ENCODE results near the gene TRA2A. TPM values are rescaled to one million over a fixed set of nuclear protein-coding genes. Genes with fewer than 3 reads are reported as not detected.

The TRA2A gene
- total RNA-seq, 3 donors from 2014 or later (not counting 1 experiment from before 2014, with no cell fraction given): 269 to 385 (median 324) TPM

DNA sequence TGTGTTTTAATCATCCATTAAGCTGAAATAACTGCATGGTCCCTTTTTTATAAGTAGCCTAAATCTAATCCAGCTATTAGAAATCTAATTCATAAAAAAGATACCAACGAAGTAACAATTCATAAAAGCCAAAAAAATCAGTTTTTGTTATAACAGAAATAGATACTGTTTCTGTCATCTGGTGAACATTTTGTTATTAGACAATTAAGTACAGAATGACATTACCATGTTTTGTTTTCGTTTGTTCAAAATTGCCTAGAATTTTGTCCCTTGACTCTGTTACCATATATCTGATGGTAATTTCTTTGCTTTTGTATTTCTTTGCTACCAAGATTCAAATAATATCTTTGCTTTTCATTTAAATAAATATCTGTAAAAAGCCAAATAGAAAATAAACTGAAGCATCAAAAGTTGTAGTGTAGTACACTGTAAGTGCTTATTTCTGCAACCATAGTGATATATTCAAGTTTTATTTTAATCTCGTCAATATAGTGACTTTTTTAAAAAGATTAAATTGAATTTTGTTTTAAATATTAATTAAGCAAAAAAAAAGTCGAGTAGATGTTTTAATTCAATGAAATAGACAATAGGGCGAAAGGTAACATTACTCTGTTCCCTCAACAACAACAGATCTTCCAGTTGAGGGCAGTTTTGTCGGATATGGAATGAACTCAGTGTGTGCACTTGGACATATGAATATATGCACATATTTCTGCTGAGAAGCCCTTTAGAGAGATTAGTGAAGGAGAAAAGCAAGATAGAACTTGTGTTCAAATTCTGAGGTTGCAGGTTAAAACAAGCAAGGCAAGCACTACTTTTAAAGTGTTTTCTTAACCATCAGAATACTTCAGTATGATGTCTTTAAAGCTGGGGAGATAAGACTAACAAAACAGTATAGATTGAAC, 53.6 kb downstream of the TRA2A start:
- WGBS (ENCODE audit: insufficient coverage): 100% methylated on average over 1 of the region's 6 CpGs
- Histone ChIP-seq H3K27ac (ENCODE audit: low read length) (no peak overlapping the region), H3K36me3 (ENCODE audit: control insufficient read depth, insufficient read depth, low read length) (no peaks in the 10 kb centered on the region), H3K4me1 (ENCODE audit: control insufficient read depth, insufficient read depth, low read length) (peaks cover 14% of the 10 kb centered on the region), H3K9me3 (ENCODE audit: control insufficient read depth, insufficient read depth, low read length) (peaks cover 13% of the 10 kb centered on the region), H3K4me3 (ENCODE audit: low read length) (no peak overlapping the region), H3K27me3 (ENCODE audit: control insufficient read depth, insufficient read depth, low read length) (peaks cover 56% of the 10 kb centered on the region)
- H3K36me3 Mint-ChIP-seq: no peaks in the 10 kb centered on the region
- no peak for TF ChIP-seq CTCF (IDR thresholded peaks at IDR 0.05)
- peaks cover 48 to 64% of the 10 kb centered on the region in 2 donors for H3K27me3 Mint-ChIP-seq (ENCODE audit: low read depth in 2 of 2)
- no peak for DNase-seq
- no peak for ATAC-seq
- no peaks in the 10 kb centered on the region for H3K9me3 Mint-ChIP-seq
- no peak overlapping the region for H3K27ac Mint-ChIP-seq
- H3K4me1 Mint-ChIP-seq: peaks cover 7 to 12% of the 10 kb centered on the region in 2 donors
- H3K4me3 Mint-ChIP-seq: no peak overlapping the region
- intact Hi-C loops (cut with micrococcal nuclease): no loop called here

- Histone ChIP-seq H3K27ac (ENCODE audit: low read length) (no peak overlapping the region), H3K4me1 (ENCODE audit: control insufficient read depth, insufficient read depth, low read length) (peaks cover 14% of the 10 kb centered on the region), H3K9me3 (ENCODE audit: control insufficient read depth, insufficient read depth, low read length) (peaks cover 13% of the 10 kb centered on the region), H3K4me3 (ENCODE audit: low read length) (no peak overlapping the region), H3K27me3 (ENCODE audit: control insufficient read depth, insufficient read depth, low read length) (peaks cover 67% of the 10 kb centered on the region), H3K36me3 (ENCODE audit: control insufficient read depth, insufficient read depth, low read length) (no peaks in the 10 kb centered on the region)
- H3K4me1 Mint-ChIP-seq: peaks cover 7 to 12% of the 10 kb centered on the region in 2 donors
- H3K4me3 Mint-ChIP-seq: no peak overlapping the region
- ATAC-seq (no peak), DNase-seq (no peak)
- H3K36me3 Mint-ChIP-seq: no peaks in the 10 kb centered on the region
- no CpG with 5 or more reads among the region's 1 CpG for WGBS (ENCODE audit: insufficient coverage)
- H3K27me3 Mint-ChIP-seq (ENCODE audit: low read depth in 2 of 2): peaks cover 52 to 70% of the 10 kb centered on the region in 2 donors
- no peak for TF ChIP-seq CTCF (IDR thresholded peaks at IDR 0.05)
- no peaks in the 10 kb centered on the region for H3K9me3 Mint-ChIP-seq
- no peak overlapping the region for H3K27ac Mint-ChIP-seq
- intact Hi-C loops (cut with micrococcal nuclease): no loop called here
Measured at GRCh38 chr7:23477157-23477499, 54.7 kb downstream of the TRA2A start.

DNA sequence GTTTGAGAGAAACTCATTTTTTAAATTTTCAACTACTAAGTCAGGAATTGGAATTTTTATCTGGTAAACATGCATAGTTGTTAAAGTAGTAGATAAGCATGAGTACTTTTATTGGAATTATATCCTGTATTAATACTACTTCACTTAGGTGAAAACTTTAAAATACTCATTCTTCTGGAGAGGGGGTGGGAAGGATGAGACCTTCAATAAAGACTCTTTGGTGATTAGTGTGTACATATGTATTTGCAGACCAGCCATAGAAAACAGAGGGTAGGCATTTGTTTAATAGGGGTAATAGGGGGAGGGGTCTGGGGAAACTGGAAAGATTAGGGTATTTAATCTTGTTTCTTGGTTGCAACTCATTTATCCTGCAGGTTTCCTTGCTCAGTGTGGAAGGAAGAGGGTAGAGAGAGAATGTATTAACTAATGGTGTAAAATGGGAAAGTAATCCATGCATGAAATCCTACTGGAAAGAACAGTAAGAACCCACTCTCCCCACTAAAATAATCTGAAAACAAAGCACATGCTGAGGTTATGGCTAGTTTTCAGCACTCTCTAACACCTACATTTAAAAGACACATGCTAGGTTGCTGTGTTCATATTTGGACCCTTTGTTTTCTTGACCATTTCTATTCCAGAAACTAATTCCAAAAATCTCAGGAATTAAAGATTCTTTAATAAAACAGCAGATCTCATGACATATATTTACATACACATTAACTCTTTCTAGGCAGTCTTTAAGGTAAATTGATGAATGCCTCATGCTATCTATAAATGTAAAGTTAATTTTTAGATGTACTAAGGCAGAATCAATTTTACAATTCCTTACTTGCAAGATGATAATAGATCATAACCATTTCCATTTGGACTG, 55.3 kb downstream of the TRA2A start:
- no peak overlapping the region for H3K4me3 ChIP-seq (ENCODE audit: low read length)
- no peak overlapping the region for H3K4me3 Mint-ChIP-seq
- peaks cover 9 to 14% of the 10 kb centered on the region in 2 donors for H3K4me1 Mint-ChIP-seq
- H3K4me1 ChIP-seq (ENCODE audit: control insufficient read depth, insufficient read depth, low read length): peaks cover 16% of the 10 kb centered on the region
- no peaks in the 10 kb centered on the region for H3K9me3 Mint-ChIP-seq
- H3K9me3 ChIP-seq (ENCODE audit: control insufficient read depth, insufficient read depth, low read length): peaks cover 13% of the 10 kb centered on the region
- DNase-seq: no peak
- no peaks in the 10 kb centered on the region for H3K36me3 ChIP-seq (ENCODE audit: control insufficient read depth, insufficient read depth, low read length)
- H3K27me3 Mint-ChIP-seq (ENCODE audit: low read depth in 2 of 2): peaks cover 52 to 71% of the 10 kb centered on the region in 2 donors
- H3K27ac ChIP-seq (ENCODE audit: low read length): no peak overlapping the region
- H3K36me3 Mint-ChIP-seq: no peaks in the 10 kb centered on the region
- no peak for ATAC-seq
- H3K27ac Mint-ChIP-seq: no peak overlapping the region
- peaks cover 73% of the 10 kb centered on the region for H3K27me3 ChIP-seq (ENCODE audit: control insufficient read depth, insufficient read depth, low read length)
- no peak for TF ChIP-seq CTCF (IDR thresholded peaks at IDR 0.05)
- intact Hi-C loops (cut with micrococcal nuclease): no loop called here

Data from natural killer cell (primary cell).